Stimulated activated CD8-positive, alpha-beta memory T cell treated with anti-CD3 and anti-CD28 coated beads, Interleukin-7, amount 100 ng/mL, for 4 hours (primary cell): ENCODE data around the gene RNASEH2B.

Source experiments
- DNase-seq, 2 donors: peaks; one replicate each; pipeline ENCODE4 v3.0.0-alpha.2; 2020; ENCODE audit warnings: low read depth in 2 of 2

Gene RNASEH2B

GRCh38 chr13:50909605-50910484, at the start of gene RNASEH2B:
Gene RNASEH2B, plus strand, starts transcription at chr13:50909791. Its CDS starts 286 bp downstream, at chr13:50910077.
- DNase-seq: peak; percentile 38 to 61

- no peak for DNase-seq
These were observed 45.1 kb upstream of the RNASEH2B start for GRCh38 chr13:50864492-50864891.

- no peak for DNase-seq
These were observed 42.6 kb upstream of the RNASEH2B start for GRCh38 chr13:50866817-50867636.

- DNase-seq: no peak
These were observed 42.0 kb upstream of the RNASEH2B start for GRCh38 chr13:50867637-50867945.

GRCh38 chr13:50871405-50871804, 38.2 kb upstream of the RNASEH2B start:
- DNase-seq: no peak

GRCh38 chr13:50873467-50873866, 36.1 kb upstream of the RNASEH2B start:
- DNase-seq: no peak

GRCh38 chr13:50873991-50874390, 35.6 kb upstream of the RNASEH2B start:
- no peak for DNase-seq

GRCh38 chr13:50882816-50883435, 26.7 kb upstream of the RNASEH2B start:
- no peak for DNase-seq

- no peak for DNase-seq
These were observed 25.9 kb upstream of the RNASEH2B start for GRCh38 chr13:50883728-50884127.

- no peak for DNase-seq
These were observed 25.3 kb upstream of the RNASEH2B start for GRCh38 chr13:50884265-50884664.

GRCh38 chr13:50887151-50887550, 22.4 kb upstream of the RNASEH2B start:
- DNase-seq: no peak

- no peak for DNase-seq
These were observed 21.2 kb upstream of the RNASEH2B start for GRCh38 chr13:50888362-50888761.

GRCh38 chr13:50889317-50889716, 20.3 kb upstream of the RNASEH2B start:
- no peak for DNase-seq

- DNase-seq: no peak
These were observed 18.4 kb upstream of the RNASEH2B start for GRCh38 chr13:50891206-50891605.

- no peak for DNase-seq
These were observed 17.2 kb upstream of the RNASEH2B start for GRCh38 chr13:50892210-50892944.

- DNase-seq: no peak
These were observed 16.3 kb upstream of the RNASEH2B start for GRCh38 chr13:50893211-50893852.

- DNase-seq: no peak
These were observed 15.6 kb upstream of the RNASEH2B start for GRCh38 chr13:50894012-50894411.

GRCh38 chr13:50894504-50894903, 15.1 kb upstream of the RNASEH2B start:
- no peak for DNase-seq

GRCh38 chr13:50898338-50898737, 11.3 kb upstream of the RNASEH2B start:
- DNase-seq: no peak

GRCh38 chr13:50901701-50902100, 7.9 kb upstream of the RNASEH2B start:
- no peak for DNase-seq

GRCh38 chr13:50905256-50905655, 4.3 kb upstream of the RNASEH2B start:
- no peak for DNase-seq
